ENCODE results near the gene MMP20.

DNA sequence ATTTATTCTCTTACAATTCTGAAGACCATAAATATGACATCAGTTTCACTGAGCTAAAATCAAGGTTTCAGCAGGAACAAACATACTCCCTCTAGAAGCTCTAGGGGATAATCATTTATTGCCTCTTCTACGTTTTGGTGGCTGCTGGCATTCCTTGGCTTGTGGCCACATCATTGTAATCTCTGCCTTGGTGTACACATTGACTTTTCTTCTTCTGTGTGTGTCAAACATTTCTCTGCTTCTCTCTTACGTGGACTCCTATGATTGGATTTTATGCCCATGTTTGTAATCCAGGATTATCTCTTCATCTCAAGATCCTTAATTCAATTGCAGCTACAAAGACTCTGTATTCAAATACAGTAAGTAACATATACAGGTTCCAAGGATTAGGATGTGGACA lies 30.4 kb upstream of the MMP20 start:
- TF ChIP-seq, protein P1, sequence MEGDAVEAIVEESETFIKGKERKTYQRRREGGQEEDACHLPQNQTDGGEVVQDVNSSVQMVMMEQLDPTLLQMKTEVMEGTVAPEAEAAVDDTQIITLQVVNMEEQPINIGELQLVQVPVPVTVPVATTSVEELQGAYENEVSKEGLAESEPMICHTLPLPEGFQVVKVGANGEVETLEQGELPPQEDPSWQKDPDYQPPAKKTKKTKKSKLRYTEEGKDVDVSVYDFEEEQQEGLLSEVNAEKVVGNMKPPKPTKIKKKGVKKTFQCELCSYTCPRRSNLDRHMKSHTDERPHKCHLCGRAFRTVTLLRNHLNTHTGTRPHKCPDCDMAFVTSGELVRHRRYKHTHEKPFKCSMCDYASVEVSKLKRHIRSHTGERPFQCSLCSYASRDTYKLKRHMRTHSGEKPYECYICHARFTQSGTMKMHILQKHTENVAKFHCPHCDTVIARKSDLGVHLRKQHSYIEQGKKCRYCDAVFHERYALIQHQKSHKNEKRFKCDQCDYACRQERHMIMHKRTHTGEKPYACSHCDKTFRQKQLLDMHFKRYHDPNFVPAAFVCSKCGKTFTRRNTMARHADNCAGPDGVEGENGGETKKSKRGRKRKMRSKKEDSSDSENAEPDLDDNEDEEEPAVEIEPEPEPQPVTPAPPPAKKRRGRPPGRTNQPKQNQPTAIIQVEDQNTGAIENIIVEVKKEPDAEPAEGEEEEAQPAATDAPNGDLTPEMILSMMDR (conservative IDR thresholded peaks at IDR 0.05; ENCODE audit: low read depth, low read length), result no peak
- no peak for TF ChIP-seq EZH2 (IDR thresholded peaks at IDR 0.05; ENCODE audit: borderline replicate concordance, low read depth, low read length, poor library complexity, severe bottlenecking)
